A549 treated with DMSO at 1 μM for 4 hours (cell line): ENCODE data around the gene USP3. TPM values are rescaled to one million over a fixed set of nuclear protein-coding genes. Genes with fewer than 3 reads are reported as not detected.

ENCODE experiments used
- total RNA-seq: library from RNA; stranded (reverse); fragments of 200-300 nt; extraction: Qiagen RNA extraction; gene quantifications from 5 replicates; pipeline ENCODE4 v1.2.3, GENCODE V29; 2022; ENCODE audit warnings: low read depth

USP3 gene, protein sequence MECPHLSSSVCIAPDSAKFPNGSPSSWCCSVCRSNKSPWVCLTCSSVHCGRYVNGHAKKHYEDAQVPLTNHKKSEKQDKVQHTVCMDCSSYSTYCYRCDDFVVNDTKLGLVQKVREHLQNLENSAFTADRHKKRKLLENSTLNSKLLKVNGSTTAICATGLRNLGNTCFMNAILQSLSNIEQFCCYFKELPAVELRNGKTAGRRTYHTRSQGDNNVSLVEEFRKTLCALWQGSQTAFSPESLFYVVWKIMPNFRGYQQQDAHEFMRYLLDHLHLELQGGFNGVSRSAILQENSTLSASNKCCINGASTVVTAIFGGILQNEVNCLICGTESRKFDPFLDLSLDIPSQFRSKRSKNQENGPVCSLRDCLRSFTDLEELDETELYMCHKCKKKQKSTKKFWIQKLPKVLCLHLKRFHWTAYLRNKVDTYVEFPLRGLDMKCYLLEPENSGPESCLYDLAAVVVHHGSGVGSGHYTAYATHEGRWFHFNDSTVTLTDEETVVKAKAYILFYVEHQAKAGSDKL
- 48.8 to 56.7 TPM (median 51.9 TPM) in 5 replicates for total RNA-seq

DNA sequence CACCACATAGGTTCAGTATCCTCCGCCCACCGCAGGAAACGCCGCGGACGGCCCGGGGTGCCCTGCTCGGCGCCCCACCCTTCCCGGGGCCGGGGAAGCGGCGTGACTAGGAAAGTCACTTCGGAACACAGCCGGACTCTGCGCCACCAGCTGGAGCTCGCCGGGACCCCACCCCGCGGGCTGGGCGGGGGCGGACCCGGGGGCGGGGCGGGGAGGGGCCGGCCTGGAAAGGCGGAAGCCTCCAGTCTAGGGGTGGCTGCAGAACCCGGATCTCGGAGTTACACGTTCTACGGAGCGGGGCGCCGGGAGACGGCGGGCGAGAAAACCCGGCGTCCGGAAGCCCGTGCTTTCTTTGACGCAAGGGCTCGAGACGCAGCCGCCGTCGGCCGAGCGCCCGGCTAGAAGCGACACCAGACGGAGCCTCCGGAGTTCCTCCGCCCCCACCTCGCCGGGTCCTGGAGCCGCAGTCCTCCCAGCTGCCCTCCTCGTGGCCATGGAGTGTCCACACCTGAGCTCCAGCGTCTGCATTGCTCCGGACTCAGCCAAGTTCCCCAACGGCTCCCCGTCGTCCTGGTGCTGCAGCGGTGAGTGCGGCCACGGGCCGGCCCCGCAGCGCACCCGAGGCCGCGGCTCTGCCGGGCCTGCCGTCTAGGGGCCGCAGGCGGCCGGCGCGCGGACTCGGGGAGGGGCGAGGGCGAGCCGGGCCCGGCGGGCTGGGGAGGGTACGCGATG, at the start of gene USP3:
TSS of gene USP3 (plus strand) at position 347 of the 732 bp plus-strand sequence. CDS start at position 494, 147 bp downstream.

DNA sequence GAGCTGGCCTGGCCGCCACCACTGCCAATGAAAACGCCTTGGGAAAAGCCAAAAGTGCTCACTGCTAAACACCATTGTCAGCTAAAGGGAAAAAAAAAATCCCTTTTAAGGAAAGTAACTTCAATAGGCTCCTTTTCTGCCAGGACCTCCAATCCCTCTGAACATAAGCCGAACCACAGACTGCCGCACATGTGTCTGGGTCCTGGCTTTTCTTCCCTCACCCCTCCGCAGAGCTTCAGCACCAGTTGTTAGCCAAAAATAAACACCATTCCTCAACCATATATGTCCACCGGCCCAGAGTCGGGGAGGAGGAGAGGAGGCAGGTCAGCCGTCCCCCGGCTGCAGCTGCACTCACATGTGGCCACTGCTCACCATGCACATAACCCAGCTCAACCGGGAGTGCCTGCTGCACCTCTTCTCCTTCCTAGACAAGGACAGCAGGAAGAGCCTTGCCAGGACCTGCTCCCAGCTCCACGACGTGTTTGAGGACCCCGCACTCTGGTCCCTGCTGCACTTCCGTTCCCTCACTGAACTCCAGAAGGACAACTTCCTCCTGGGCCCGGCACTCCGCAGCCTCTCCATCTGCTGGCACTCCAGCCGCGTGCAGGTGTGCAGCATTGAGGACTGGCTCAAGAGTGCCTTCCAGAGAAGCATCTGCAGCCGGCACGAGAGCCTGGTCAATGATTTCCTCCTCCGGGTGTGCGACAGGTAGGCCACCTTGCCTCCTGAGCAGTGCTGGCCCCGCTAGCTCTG, 92.8 kb downstream of the USP3 start, which contains the start of gene FBXL22:
TSS of gene FBXL22 (plus strand) at position 350 of the 753 bp plus-strand sequence. CDS start at position 356, 6 bp downstream.

Other genes with a start within 250 kb of the USP3 start
- 16.0 to 23.5 TPM (median 22.5 TPM) in 5 replicates for gene APH1B, start 227.0 kb upstream of the USP3 start, total RNA-seq
- gene CA12, start 122.7 kb upstream of the USP3 start, total RNA-seq = 148 to 178 TPM (median 172 TPM) in 5 replicates
- gene FBXL22, start 92.8 kb downstream of the USP3 start, total RNA-seq = 0.21 to 0.30 TPM (median 0.26 TPM) in 5 replicates